HFF-Myc (cell line): ENCODE results near the gene DOLPP1.

Experiments
- DNase-seq: peaks from one replicate; pipeline ENCODE4 v3.0.0-alpha.2; 2011; ENCODE audit warnings: low read depth; ENCODE audit errors: extremely low read depth
- H3K4me3 ChIP-seq: replicated peaks from 2 replicates; pipeline ENCODE4 v1.5.1; 2011; ENCODE audit warnings: low read depth, mild to moderate bottlenecking, control low read depth, low read length
- CTCF ChIP-seq: IDR thresholded peaks from 2 replicates; pipeline ENCODE4 v1.5.1; 2012; ENCODE audit warnings: mild to moderate bottlenecking, low read depth, low read length, control low read depth; ENCODE audit errors: missing control alignments

Gene DOLPP1

GRCh38 chr9:129064499-129064908 lies 16.4 kb upstream of the DOLPP1 start:
- no peak overlapping the region for H3K4me3 ChIP-seq
- TF ChIP-seq CTCF, result no peak
- DNase-seq, result no peak

GRCh38 chr9:129068110-129068509 lies 12.8 kb upstream of the DOLPP1 start:
- no peak for TF ChIP-seq CTCF
- no peak overlapping the region for H3K4me3 ChIP-seq

GRCh38 chr9:129068990-129069861 lies 11.7 kb upstream of the DOLPP1 start:
- DNase-seq, result no peak
- no peak for TF ChIP-seq CTCF
- no peak overlapping the region for H3K4me3 ChIP-seq

More at GRCh38 chr9:129068110-129068509, 12.8 kb upstream of the DOLPP1 start:
- no peak for DNase-seq

GRCh38 chr9:129069862-129070641 lies 10.9 kb upstream of the DOLPP1 start:
- DNase-seq, result no peak
- TF ChIP-seq CTCF, result no peak

GRCh38 chr9:129070696-129071525 lies 10.0 kb upstream of the DOLPP1 start:
- TF ChIP-seq CTCF, result no peak
- H3K4me3 ChIP-seq, result no peak overlapping the region

More at GRCh38 chr9:129069862-129070641, 10.9 kb upstream of the DOLPP1 start:
- H3K4me3 ChIP-seq, result no peak overlapping the region

GRCh38 chr9:129071526-129072126 lies 9.3 kb upstream of the DOLPP1 start:
- H3K4me3 ChIP-seq, result no peak overlapping the region
- DNase-seq, result no peak
- no peak for TF ChIP-seq CTCF

More at GRCh38 chr9:129070696-129071525, 10.0 kb upstream of the DOLPP1 start:
- no peak for DNase-seq
